ENCODE data around the gene ADARB2.

Gene ADARB2

DNA sequence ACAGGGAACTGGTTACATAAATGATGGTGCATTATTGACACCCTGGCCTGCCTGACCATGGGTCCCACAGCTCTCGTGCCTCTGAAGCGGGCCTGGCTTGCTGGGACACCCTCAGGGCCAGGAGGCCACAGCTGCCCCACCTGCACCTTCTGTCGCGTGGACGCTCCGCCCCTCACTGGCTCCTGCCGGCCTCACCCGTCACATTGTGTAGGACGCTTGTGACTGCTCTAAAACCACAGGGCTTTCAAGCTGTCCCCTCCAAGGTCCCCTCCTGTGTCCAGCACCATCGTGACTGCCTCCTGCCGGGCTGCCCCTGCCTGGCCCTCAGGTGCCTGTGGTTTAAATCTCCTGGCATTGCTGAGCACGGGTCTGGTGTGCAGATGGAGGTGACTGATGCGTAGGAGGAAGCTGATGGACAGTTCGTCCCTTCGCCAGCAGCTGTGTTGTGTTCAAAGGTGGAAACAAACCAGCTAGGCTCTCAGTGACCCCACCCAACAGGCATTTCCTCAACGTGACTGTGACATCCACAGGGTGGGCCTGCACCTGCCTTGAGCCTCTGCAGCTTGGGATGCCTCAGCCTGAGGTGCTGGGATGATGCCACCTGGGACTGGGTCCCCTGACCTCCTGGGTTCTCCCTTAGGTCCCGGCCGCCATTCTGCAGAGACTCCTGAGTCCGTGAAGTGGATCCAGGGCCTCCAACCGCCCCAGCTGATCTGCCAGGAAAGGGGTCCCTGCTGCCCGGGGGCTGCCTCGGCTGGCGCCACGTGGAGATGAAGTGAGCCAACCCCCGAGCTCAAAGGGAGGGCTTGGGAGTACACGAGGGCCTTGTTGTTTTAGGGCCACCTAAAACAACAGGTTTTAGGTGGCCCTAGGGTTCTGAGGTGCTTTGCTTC is 532.6 kb downstream of the ADARB2 start:
- no peak for DNase-seq (ENCODE audit: low read depth)

DNA sequence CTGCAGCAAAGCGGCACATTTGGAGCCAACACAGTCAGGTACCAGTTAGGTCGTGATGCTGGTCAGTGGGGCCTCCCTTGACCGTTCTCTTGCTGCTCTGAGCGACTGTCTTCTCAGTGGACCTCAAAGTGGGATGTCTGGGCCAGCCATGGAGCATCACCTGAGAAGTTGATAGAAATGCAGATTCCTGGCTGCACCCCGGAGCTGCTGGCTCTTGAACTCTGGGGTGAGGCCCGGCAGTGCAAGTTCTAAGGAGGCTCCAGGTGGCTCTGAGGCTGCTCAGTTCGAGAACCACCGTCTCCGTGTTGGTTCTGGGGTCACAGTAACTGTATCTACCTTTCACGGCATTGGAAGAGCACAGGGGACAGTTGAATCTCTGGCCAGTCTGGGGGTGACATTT is 533.6 kb downstream of the ADARB2 start:
- no peak for DNase-seq (ENCODE audit: low read depth)

- DNase-seq (ENCODE audit: low read depth), result no peak
Observed at GRCh38 chr10:1203216-1203615, 534.1 kb downstream of the ADARB2 start.

- no peak for DNase-seq (ENCODE audit: low read depth)
Observed at GRCh38 chr10:1202343-1202742, 535.0 kb downstream of the ADARB2 start.

- DNase-seq (ENCODE audit: low read depth), result no peak
Observed at GRCh38 chr10:1200866-1201807, 536.2 kb downstream of the ADARB2 start.

GRCh38 chr10:1199897-1200721 is 537.2 kb downstream of the ADARB2 start:
- DNase-seq (ENCODE audit: low read depth), result no peak

DNA sequence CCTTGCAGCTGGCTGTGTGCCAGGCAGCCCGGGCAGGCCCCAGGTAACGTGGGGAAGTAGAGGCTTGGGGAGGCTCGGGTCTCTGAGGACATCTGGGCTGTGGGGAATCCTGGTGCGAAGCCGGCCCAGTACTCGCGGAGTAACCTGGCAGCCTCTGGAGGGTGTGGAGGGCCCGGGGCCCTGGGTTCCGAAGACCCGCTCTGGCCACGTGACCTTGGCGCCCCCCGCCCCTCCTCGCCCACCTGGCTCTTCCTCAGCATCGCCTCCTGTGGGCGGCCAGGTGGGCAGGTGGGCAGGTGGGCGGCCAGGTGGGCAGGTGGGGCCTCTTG is 538.0 kb downstream of the ADARB2 start:
- no peak for DNase-seq (ENCODE audit: low read depth)

- no peak for DNase-seq (ENCODE audit: low read depth)
Observed at GRCh38 chr10:1198453-1199344, 538.6 kb downstream of the ADARB2 start.

DNA sequence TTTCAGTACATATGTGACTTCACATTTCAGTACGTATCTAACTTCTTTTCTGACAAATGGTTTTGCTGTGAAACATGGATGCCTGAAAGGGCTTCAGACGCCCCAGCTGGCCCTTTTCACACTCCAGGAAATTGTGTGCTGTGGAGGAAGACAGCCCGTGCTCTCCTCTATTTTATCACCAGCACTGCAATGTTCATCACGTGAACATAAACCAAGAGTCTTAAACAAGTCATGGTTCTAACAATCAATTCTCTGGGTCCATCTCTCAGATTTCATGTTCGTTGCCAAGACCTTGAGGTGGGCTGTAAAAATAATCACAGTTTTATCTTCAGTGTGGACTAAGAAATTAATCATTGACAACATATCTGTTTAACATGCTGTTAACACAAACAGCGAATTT is 539.9 kb downstream of the ADARB2 start:
- DNase-seq (ENCODE audit: low read depth), result no peak

DNA sequence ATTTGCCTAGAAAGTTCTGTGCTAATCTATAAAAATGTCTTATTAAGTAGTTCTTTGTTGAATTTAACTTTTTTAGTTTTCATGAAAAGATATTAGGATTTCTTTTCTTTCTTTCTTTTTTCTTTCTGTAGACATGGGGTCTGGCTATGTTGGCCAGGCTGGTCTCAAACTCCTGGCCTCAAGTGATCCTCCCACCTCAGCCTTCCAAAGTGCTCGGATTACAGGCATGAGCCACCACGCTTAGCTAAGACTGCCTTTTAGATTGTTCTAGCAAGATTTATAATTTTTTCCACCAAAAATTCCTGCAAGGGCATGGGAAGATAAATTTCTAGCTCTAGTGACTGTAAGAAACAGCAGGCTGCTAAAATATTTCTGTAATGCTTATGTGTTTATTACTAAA is 540.7 kb downstream of the ADARB2 start:
- no peak for DNase-seq (ENCODE audit: low read depth)

DNA sequence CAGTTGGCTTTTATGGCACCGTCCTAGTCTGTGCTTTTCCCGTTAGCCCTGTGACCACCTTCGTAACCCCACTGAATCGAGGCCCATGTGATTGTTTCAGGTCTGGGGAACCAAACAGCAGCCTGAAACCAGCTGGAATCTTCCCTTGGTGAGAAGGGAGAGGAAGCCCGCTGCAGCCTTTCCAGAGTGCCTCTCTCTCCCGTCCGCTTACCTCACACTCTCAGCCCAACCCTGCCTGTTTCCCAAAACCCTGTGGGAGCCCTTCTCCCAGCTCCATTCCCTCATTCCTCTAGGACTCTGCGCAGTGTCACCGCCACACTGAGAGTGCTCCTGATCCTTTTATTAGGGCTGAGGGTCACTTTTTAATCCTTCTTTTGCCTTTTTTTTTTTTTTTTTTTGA is 541.5 kb downstream of the ADARB2 start:
- no peak for DNase-seq (ENCODE audit: low read depth)

- no peak for DNase-seq (ENCODE audit: low read depth)
Observed at GRCh38 chr10:1194161-1194560, 543.2 kb downstream of the ADARB2 start.

DNA sequence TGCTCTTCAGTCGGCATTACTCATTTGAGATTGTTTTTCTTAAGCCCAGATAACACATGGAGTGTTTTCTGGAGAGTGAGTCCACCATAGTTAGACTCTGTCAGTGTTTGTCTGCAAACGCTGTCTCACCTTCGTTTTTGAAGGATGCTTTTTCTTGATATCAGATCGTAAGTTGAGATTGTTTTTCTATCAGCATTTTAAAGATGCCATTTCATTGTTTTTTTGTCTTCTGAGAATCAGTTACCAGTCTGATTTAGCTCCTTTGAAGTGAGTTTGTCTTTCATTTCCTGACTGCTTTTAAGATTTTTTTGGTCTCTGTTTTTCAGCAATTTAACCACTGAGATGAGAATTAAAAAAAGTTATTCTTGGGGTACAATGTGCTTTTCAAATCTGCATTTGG is 543.8 kb downstream of the ADARB2 start:
- no peak for DNase-seq (ENCODE audit: low read depth)

DNA sequence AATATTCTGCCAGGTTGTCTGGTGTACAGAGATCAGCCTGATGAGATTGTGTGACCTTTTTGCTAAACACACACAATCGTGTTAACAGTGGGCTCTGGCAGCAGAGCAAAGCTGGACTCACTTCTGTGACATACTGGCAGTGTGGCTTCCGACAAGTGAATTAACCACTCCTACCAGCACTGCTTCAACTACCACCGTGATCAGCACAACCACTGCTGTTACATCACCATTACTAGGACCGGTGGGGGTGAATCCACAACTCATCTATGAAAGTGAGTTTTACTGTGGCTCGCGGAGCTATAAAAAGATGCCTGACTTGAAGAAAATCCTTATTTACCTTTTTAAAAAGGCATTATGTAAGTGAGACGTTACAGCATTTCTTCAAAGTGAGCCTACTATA is 545.6 kb downstream of the ADARB2 start:
- DNase-seq (ENCODE audit: low read depth), result no peak

DNA sequence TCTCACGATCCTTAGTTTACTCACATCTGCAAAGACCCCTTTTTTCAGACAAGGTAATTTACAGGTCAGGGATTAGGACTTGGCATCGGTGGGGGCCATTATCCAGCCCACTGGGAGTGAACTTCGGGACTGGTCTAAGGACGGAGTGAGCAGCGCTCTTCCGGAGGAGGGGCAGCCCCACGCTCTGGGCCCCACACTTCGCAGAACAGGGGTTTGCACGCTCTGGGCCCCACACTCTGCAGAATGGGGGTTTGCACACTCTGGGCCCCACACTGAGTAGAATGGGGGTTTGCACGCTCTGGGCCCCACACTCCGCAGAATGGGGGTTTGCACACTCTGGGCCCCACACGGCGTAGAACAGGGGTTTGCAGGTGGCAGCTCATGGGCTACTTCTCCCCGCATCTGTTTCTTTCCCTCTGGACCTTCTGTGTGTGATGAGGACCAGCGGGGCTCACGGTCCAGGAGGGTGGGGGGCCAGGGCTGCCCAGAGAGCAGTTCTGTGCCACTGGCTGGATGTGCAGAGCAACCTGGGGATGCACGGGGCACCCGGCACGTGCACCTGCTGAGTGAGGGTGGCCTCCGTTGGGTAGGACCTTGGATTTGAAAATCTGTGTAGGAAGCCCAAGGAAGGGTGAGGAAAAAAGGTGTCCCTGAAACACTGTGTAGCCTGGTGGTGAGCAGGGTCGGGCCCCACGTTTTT is 546.4 kb downstream of the ADARB2 start:
- no peak for DNase-seq (ENCODE audit: low read depth)

- DNase-seq (ENCODE audit: low read depth), result no peak
Observed at GRCh38 chr10:1190052-1190395, 547.3 kb downstream of the ADARB2 start.

DNA sequence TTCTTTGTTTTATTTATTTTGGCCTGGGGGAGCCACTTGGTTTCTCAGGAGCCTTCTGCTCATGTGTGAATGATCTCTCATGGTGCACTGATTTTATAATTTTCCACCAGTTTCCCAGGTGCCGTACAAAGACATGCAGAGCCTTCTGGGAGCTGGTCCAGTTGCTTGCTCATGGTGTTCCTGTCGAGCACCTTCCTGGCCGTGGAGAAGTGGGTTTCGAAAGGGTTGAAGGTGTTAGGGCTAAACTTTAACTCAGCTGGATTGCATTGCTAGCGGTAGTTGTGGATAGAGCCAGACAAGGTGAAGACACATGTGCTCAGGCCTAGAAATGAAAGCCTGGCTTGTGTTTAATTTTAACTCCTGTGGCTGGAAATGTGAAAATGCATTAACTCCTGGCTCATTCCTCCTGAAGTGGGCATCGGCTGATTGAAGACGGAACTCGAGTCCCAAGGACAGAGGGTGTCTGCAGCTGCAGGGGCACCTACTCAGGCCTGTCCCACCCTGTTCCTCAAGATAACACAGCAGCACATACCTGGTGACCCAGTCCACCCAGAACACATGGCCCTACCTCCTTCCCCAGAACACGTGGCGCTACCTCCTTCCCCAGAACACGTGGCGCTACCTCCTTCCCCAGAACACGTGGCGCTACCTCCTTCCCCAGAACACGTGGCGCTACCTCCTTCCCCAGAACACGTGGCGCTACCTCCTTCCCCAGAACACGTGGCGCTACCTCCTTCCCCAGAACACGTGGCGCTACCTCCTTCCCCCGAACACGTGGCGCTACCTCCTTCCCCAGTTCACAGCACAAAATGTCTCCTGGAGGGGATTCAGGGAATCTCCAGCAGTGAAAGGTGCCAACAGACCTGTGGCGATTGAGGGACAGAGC is 547.9 kb downstream of the ADARB2 start:
- no peak for DNase-seq (ENCODE audit: low read depth)

DNA sequence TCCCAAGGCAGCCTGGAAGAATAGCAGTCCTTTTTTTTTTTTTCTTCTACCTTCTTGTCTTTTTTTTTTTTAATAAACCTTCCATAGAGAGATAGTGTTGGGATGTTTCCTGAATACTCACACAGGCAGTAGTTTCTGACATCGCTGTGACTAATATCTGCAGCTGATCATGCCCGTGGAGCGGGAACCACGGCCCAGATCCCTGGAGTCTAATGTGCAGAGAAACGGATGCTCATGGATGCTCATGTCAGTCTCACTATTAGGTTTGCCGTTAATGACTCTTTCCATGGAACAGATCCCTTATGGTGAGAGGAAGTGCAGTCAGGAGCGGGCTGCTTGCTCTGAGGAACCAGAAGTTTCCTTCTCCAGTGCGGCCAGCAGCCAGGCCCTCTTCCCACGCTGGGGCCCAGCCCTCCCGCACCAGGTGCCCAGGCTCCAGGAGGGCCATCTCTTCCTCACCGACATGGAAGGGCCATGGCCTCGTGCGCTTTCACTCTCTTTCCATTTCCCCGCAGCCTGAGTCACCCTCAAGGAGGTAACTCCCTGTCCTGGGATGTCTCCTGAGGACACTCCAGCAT is 548.7 kb downstream of the ADARB2 start:
- no peak for DNase-seq (ENCODE audit: low read depth)

DNA sequence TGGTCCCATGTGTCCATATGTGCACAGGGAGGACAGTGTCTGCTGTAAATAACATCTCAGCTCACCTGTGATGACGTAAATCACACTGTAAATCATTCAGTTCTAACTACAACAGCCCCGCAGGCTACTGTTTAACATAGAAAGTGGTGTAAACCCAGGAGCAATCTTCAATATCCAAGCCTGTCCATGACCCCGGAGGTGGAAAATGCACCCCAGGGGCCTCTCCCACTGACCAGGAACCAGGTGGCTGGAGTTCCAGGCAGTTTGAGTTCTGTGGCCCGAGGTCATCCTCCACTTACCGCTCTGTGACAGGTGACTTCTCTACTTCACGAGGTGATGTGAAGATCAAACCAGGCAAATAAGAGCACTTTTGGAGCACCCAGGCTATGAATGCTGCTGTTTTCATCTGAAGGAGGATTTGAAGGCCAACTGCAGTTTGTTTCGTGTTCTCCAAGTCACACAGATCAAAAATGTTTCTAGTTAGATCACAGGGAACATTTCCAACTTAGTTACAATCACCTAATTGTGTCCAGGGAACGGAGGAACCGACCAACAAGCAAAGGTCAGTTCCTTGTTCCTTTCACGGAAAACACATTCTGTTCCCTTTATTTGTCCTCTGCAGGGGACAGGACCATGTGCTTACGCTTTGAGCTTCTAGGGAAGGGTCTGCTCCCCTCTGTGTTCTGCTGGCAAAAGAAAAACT is 549.3 kb downstream of the ADARB2 start:
- no peak for DNase-seq (ENCODE audit: low read depth)

Measured in HS-5 (cell line).